ENCODE measurements around the gene ZNF280D. TPM values are rescaled to one million over a fixed set of nuclear protein-coding genes. Genes with fewer than 3 reads are reported as not detected.
"Not testable (repeated sequence)": the region's sequence is repeated elsewhere in the genome, so short reads cannot be mapped to it uniquely, and the experiment has no call there.

The ZNF280D gene
- 21.0 TPM for polyA plus RNA-seq (2013, experiment 1 of 2)
- polyA plus RNA-seq (2013, experiment 2 of 2): 22.2 TPM

- Histone ChIP-seq H3K14ac (ENCODE audit: low read length) (no peak within 1 kb of the TSS), H4K8ac (ENCODE audit: low read depth, low read length) (peak within 1 kb of the TSS; percentile 84), H3K9me3 (replicated peaks in 1 of 2; ENCODE audit: control insufficient read depth in 2 of 2, insufficient read depth in 1 of 2, low read depth in 1 of 2, low read length in 2 of 2) (peaks cover 3 to 6% of the 10 kb centered on the region in 2 donors), H4K91ac (ENCODE audit: low read depth, low read length, poor library complexity) (peak within 1 kb of the TSS; percentile 34), H2BK12ac (ENCODE audit: low read length) (no peak within 1 kb of the TSS), H3K27ac (replicated peaks; ENCODE audit: low read length) (peak within 1 kb of the TSS; percentile 96), H3K4me2 (ENCODE audit: insufficient read depth, low read length, poor library complexity, severe bottlenecking) (peak within 1 kb of the TSS; percentile 82), H2AK5ac (ENCODE audit: low read depth, low read length) (no peak within 1 kb of the TSS), H3K36me3 (replicated peaks in 1 of 2; ENCODE audit: control insufficient read depth in 2 of 2, insufficient read depth in 2 of 2, low read length in 2 of 2) (no peaks in the 10 kb centered on the region), H3K9ac (ENCODE audit: low read depth, low read length, poor library complexity) (peak within 1 kb of the TSS; percentile 80), H2AFZ (ENCODE audit: low read length) (peak within 1 kb of the TSS; percentile 29), H3K27me3 (ENCODE audit: control insufficient read depth in 3 of 3, insufficient read depth in 3 of 3, low read depth in 1 of 3, low read length in 3 of 3) (no peaks in the 10 kb centered on the region), H3K18ac (ENCODE audit: low read length) (peak within 1 kb of the TSS; percentile 97), H3K23ac (ENCODE audit: low read depth, low read length, poor library complexity) (peak within 1 kb of the TSS; percentile 96), H3K4ac (ENCODE audit: low read length) (no peak within 1 kb of the TSS), H2BK120ac (ENCODE audit: low read depth, low read length) (no peak within 1 kb of the TSS), H2BK5ac (ENCODE audit: low read length) (peak within 1 kb of the TSS; percentile 9), H3K79me1 (ENCODE audit: low read depth, low read length) (no peaks in the 10 kb centered on the region), H3K4me3 (ENCODE audit: low read length in 2 of 2) (peak within 1 kb of the TSS in 1 of 2 donors; percentile 77), H3K4me1 (ENCODE audit: control insufficient read depth in 2 of 2, insufficient read depth in 1 of 2, low read depth in 1 of 2, low read length in 2 of 2) (peaks cover 0 to 2% of the 10 kb centered on the region in 2 donors), H2BK15ac (ENCODE audit: low read length) (peak within 1 kb of the TSS; percentile 86)
- WGBS, 2 donors (ENCODE audit: extremely low coverage in 2 of 2, insufficient read length in 2 of 2, insufficient replicate concordance in 1 of 2): no CpG with 5 or more reads among the region's 101 CpGs
- DNase-seq (ENCODE audit: low spot score): peak; percentile 67
These were observed at the start of gene ZNF280D for GRCh38 chr15:56733136-56734012. ZNF280D (minus strand) TSS chr15:56733509; CDS start chr15:56707109, 26,400 bp downstream.

GRCh38 chr15:56782306-56782705, 49.0 kb upstream of the ZNF280D start:
- Histone ChIP-seq H4K91ac (ENCODE audit: low read depth, low read length, poor library complexity) (no peak overlapping the region), H3K79me1 (ENCODE audit: low read depth, low read length) (no peaks in the 10 kb centered on the region), H3K9ac (ENCODE audit: low read depth, low read length, poor library complexity) (no peak overlapping the region), H3K4me3 (ENCODE audit: low read length in 2 of 2) (no peak overlapping the region), H2BK15ac (ENCODE audit: low read length) (no peak overlapping the region), H3K36me3 (replicated peaks in 1 of 2; ENCODE audit: control insufficient read depth in 2 of 2, insufficient read depth in 2 of 2, low read length in 2 of 2) (no peaks in the 10 kb centered on the region), H2BK5ac (ENCODE audit: low read length) (no peak overlapping the region), H2BK120ac (ENCODE audit: low read depth, low read length) (no peak overlapping the region), H3K9me3 (replicated peaks in 1 of 2; ENCODE audit: control insufficient read depth in 2 of 2, insufficient read depth in 1 of 2, low read depth in 1 of 2, low read length in 2 of 2) (no peaks in the 10 kb centered on the region), H3K4ac (ENCODE audit: low read length) (no peak overlapping the region), H3K4me1 (ENCODE audit: control insufficient read depth in 2 of 2, insufficient read depth in 1 of 2, low read depth in 1 of 2, low read length in 2 of 2) (no peaks in the 10 kb centered on the region), H2AK5ac (ENCODE audit: low read depth, low read length) (no peak overlapping the region), H3K4me2 (ENCODE audit: insufficient read depth, low read length, poor library complexity, severe bottlenecking) (no peak overlapping the region), H2BK12ac (ENCODE audit: low read length) (no peak overlapping the region), H3K27me3 (ENCODE audit: control insufficient read depth in 3 of 3, insufficient read depth in 3 of 3, low read depth in 1 of 3, low read length in 3 of 3) (no peaks in the 10 kb centered on the region), H4K8ac (ENCODE audit: low read depth, low read length) (no peak overlapping the region), H2AFZ (ENCODE audit: low read length) (no peak overlapping the region), H3K23ac (ENCODE audit: low read depth, low read length, poor library complexity) (no peak overlapping the region), H3K27ac (replicated peaks; ENCODE audit: low read length) (no peak overlapping the region), H3K14ac (ENCODE audit: low read length) (no peak overlapping the region), H3K18ac (ENCODE audit: low read length) (no peak overlapping the region)
- DNase-seq (ENCODE audit: low spot score): no peak
- no CpG with 5 or more reads among the region's 8 CpGs for WGBS, 2 donors (ENCODE audit: extremely low coverage in 2 of 2, insufficient read length in 2 of 2, insufficient replicate concordance in 1 of 2)

- H2BK12ac ChIP-seq (ENCODE audit: low read length): no peak overlapping the region
- no peak overlapping the region for H4K91ac ChIP-seq (ENCODE audit: low read depth, low read length, poor library complexity)
- no peaks in the 10 kb centered on the region for H3K4me1 ChIP-seq (ENCODE audit: control insufficient read depth in 2 of 2, insufficient read depth in 1 of 2, low read depth in 1 of 2, low read length in 2 of 2)
- WGBS, 2 donors (ENCODE audit: extremely low coverage in 2 of 2, insufficient read length in 2 of 2, insufficient replicate concordance in 1 of 2): no CpG with 5 or more reads among the region's 2 CpGs
- H3K79me1 ChIP-seq (ENCODE audit: low read depth, low read length): no peaks in the 10 kb centered on the region
- no peak overlapping the region for H2BK5ac ChIP-seq (ENCODE audit: low read length)
- H3K9me3 ChIP-seq (replicated peaks in 1 of 2; ENCODE audit: control insufficient read depth in 2 of 2, insufficient read depth in 1 of 2, low read depth in 1 of 2, low read length in 2 of 2): no peaks in the 10 kb centered on the region
- no peak overlapping the region for H3K4ac ChIP-seq (ENCODE audit: low read length)
- no peak overlapping the region for H3K18ac ChIP-seq (ENCODE audit: low read length)
- no peak overlapping the region for H3K4me2 ChIP-seq (ENCODE audit: insufficient read depth, low read length, poor library complexity, severe bottlenecking)
- H3K14ac ChIP-seq (ENCODE audit: low read length): no peak overlapping the region
- no peak for DNase-seq (ENCODE audit: low spot score)
- H2BK120ac ChIP-seq (ENCODE audit: low read depth, low read length): no peak overlapping the region
- no peaks in the 10 kb centered on the region for H3K36me3 ChIP-seq (replicated peaks in 1 of 2; ENCODE audit: control insufficient read depth in 2 of 2, insufficient read depth in 2 of 2, low read length in 2 of 2)
- H3K4me3 ChIP-seq (ENCODE audit: low read length in 2 of 2): no peak overlapping the region
- H3K23ac ChIP-seq (ENCODE audit: low read depth, low read length, poor library complexity): no peak overlapping the region
- H3K27me3 ChIP-seq (ENCODE audit: control insufficient read depth in 3 of 3, insufficient read depth in 3 of 3, low read depth in 1 of 3, low read length in 3 of 3): no peaks in the 10 kb centered on the region
- H2BK15ac ChIP-seq (ENCODE audit: low read length): no peak overlapping the region
- H3K27ac ChIP-seq (replicated peaks; ENCODE audit: low read length): no peak overlapping the region
- no peak overlapping the region for H3K9ac ChIP-seq (ENCODE audit: low read depth, low read length, poor library complexity)
- no peak overlapping the region for H2AK5ac ChIP-seq (ENCODE audit: low read depth, low read length)
- H2AFZ ChIP-seq (ENCODE audit: low read length): no peak overlapping the region
- no peak overlapping the region for H4K8ac ChIP-seq (ENCODE audit: low read depth, low read length)
These were observed 48.4 kb upstream of the ZNF280D start for GRCh38 chr15:56781666-56782065.

- H3K36me3 ChIP-seq (replicated peaks in 1 of 2; ENCODE audit: control insufficient read depth in 2 of 2, insufficient read depth in 2 of 2, low read length in 2 of 2); H4K8ac ChIP-seq (ENCODE audit: low read depth, low read length); H2BK120ac ChIP-seq (ENCODE audit: low read depth, low read length); H3K4me1 ChIP-seq (ENCODE audit: control insufficient read depth in 2 of 2, insufficient read depth in 1 of 2, low read depth in 1 of 2, low read length in 2 of 2); H4K91ac ChIP-seq (ENCODE audit: low read depth, low read length, poor library complexity); H3K79me1 ChIP-seq (ENCODE audit: low read depth, low read length); H3K9me3 ChIP-seq (replicated peaks in 1 of 2; ENCODE audit: control insufficient read depth in 2 of 2, insufficient read depth in 1 of 2, low read depth in 1 of 2, low read length in 2 of 2); DNase-seq (ENCODE audit: low spot score); H3K27me3 ChIP-seq (ENCODE audit: control insufficient read depth in 3 of 3, insufficient read depth in 3 of 3, low read depth in 1 of 3, low read length in 3 of 3); H2BK12ac ChIP-seq (ENCODE audit: low read length); H3K23ac ChIP-seq (ENCODE audit: low read depth, low read length, poor library complexity); H2BK15ac ChIP-seq (ENCODE audit: low read length); H2BK5ac ChIP-seq (ENCODE audit: low read length); H3K4ac ChIP-seq (ENCODE audit: low read length); H3K14ac ChIP-seq (ENCODE audit: low read length); H3K18ac ChIP-seq (ENCODE audit: low read length); H3K4me3 ChIP-seq (ENCODE audit: low read length in 2 of 2); H3K4me2 ChIP-seq (ENCODE audit: insufficient read depth, low read length, poor library complexity, severe bottlenecking); H3K27ac ChIP-seq (replicated peaks; ENCODE audit: low read length); H2AK5ac ChIP-seq (ENCODE audit: low read depth, low read length); H3K9ac ChIP-seq (ENCODE audit: low read depth, low read length, poor library complexity): not testable (repeated sequence)
- H2AFZ ChIP-seq (ENCODE audit: low read length): peak overlapping the region; percentile 35
- WGBS, 2 donors (ENCODE audit: extremely low coverage in 2 of 2, insufficient read length in 2 of 2, insufficient replicate concordance in 1 of 2): no CpG with 5 or more reads among the region's 12 CpGs
These were observed 46.9 kb upstream of the ZNF280D start for GRCh38 chr15:56780102-56780725.
